ENCODE data around the gene PACS2.

Gene PACS2

GRCh38 chr14:105440992-105441391 is 126.4 kb downstream of the PACS2 start:
- Histone ChIP-seq H3K27me3 (ENCODE audit: control insufficient read depth in 1 of 2, insufficient read depth in 2 of 2, low read length in 2 of 2) (no peaks in the 10 kb centered on the region), H3K9ac (ENCODE audit: low read length) (no peak overlapping the region), H3K27ac (ENCODE audit: low read depth, low read length) (no peak overlapping the region), H3K9me3 (ENCODE audit: low read length) (no peaks in the 10 kb centered on the region), H3K4me1 (ENCODE audit: insufficient read depth, low read length) (no peaks in the 10 kb centered on the region), H3K4me3 (ENCODE audit: low read depth in 1 of 2, low read length in 2 of 2) (no peak overlapping the region), H3K36me3 (ENCODE audit: insufficient read depth, low read length) (no peaks in the 10 kb centered on the region)

GRCh38 chr14:105442125-105442524 is 127.6 kb downstream of the PACS2 start:
- no peaks in the 10 kb centered on the region for H3K27me3 ChIP-seq (ENCODE audit: control insufficient read depth in 1 of 2, insufficient read depth in 2 of 2, low read length in 2 of 2)
- no peaks in the 10 kb centered on the region for H3K36me3 ChIP-seq (ENCODE audit: insufficient read depth, low read length)
- no peak overlapping the region for H3K27ac ChIP-seq (ENCODE audit: low read depth, low read length)
- no peaks in the 10 kb centered on the region for H3K9me3 ChIP-seq (ENCODE audit: low read length)
- no peaks in the 10 kb centered on the region for H3K4me1 ChIP-seq (ENCODE audit: insufficient read depth, low read length)
- H3K9ac ChIP-seq (ENCODE audit: low read length) = no peak overlapping the region
- H3K4me3 ChIP-seq (ENCODE audit: low read depth in 1 of 2, low read length in 2 of 2) = no peak overlapping the region

GRCh38 chr14:105442834-105443233 is 128.3 kb downstream of the PACS2 start:
- no peaks in the 10 kb centered on the region for H3K36me3 ChIP-seq (ENCODE audit: insufficient read depth, low read length)
- no peak overlapping the region for H3K27ac ChIP-seq (ENCODE audit: low read depth, low read length)
- no peaks in the 10 kb centered on the region for H3K4me1 ChIP-seq (ENCODE audit: insufficient read depth, low read length)
- H3K9ac ChIP-seq (ENCODE audit: low read length) = no peak overlapping the region
- no peaks in the 10 kb centered on the region for H3K27me3 ChIP-seq (ENCODE audit: control insufficient read depth in 1 of 2, insufficient read depth in 2 of 2, low read length in 2 of 2)
- no peaks in the 10 kb centered on the region for H3K9me3 ChIP-seq (ENCODE audit: low read length)
- no peak overlapping the region for H3K4me3 ChIP-seq (ENCODE audit: low read depth in 1 of 2, low read length in 2 of 2)

- Histone ChIP-seq H3K9me3 (ENCODE audit: low read length) (no peaks in the 10 kb centered on the region), H3K27ac (ENCODE audit: low read depth, low read length) (no peak overlapping the region), H3K27me3 (ENCODE audit: control insufficient read depth in 1 of 2, insufficient read depth in 2 of 2, low read length in 2 of 2) (no peaks in the 10 kb centered on the region), H3K9ac (ENCODE audit: low read length) (no peak overlapping the region), H3K4me3 (ENCODE audit: low read depth in 1 of 2, low read length in 2 of 2) (no peak overlapping the region), H3K36me3 (ENCODE audit: insufficient read depth, low read length) (no peaks in the 10 kb centered on the region), H3K4me1 (ENCODE audit: insufficient read depth, low read length) (no peaks in the 10 kb centered on the region)
These were observed 130.3 kb downstream of the PACS2 start for GRCh38 chr14:105444859-105445258.

- no peak overlapping the region for H3K9ac ChIP-seq (ENCODE audit: low read length)
- no peaks in the 10 kb centered on the region for H3K27me3 ChIP-seq (ENCODE audit: control insufficient read depth in 1 of 2, insufficient read depth in 2 of 2, low read length in 2 of 2)
- H3K36me3 ChIP-seq (ENCODE audit: insufficient read depth, low read length) = peaks cover 3% of the 10 kb centered on the region
- H3K9me3 ChIP-seq (ENCODE audit: low read length) = no peaks in the 10 kb centered on the region
- no peaks in the 10 kb centered on the region for H3K4me1 ChIP-seq (ENCODE audit: insufficient read depth, low read length)
- H3K27ac ChIP-seq (ENCODE audit: low read depth, low read length) = no peak overlapping the region
- no peak overlapping the region for H3K4me3 ChIP-seq (ENCODE audit: low read depth in 1 of 2, low read length in 2 of 2)
These were observed 130.7 kb downstream of the PACS2 start for GRCh38 chr14:105445290-105445689.

- Histone ChIP-seq H3K4me1 (ENCODE audit: insufficient read depth, low read length) (no peaks in the 10 kb centered on the region), H3K4me3 (ENCODE audit: low read depth in 1 of 2, low read length in 2 of 2) (no peak overlapping the region), H3K9me3 (ENCODE audit: low read length) (no peaks in the 10 kb centered on the region), H3K9ac (ENCODE audit: low read length) (no peak overlapping the region), H3K27me3 (ENCODE audit: control insufficient read depth in 1 of 2, insufficient read depth in 2 of 2, low read length in 2 of 2) (no peaks in the 10 kb centered on the region), H3K36me3 (ENCODE audit: insufficient read depth, low read length) (peaks cover 12% of the 10 kb centered on the region), H3K27ac (ENCODE audit: low read depth, low read length) (no peak overlapping the region)
These were observed 131.6 kb downstream of the PACS2 start for GRCh38 chr14:105445901-105446845.

- H3K4me1 ChIP-seq (ENCODE audit: insufficient read depth, low read length) = no peaks in the 10 kb centered on the region
- H3K4me3 ChIP-seq (ENCODE audit: low read depth in 1 of 2, low read length in 2 of 2) = no peak overlapping the region
- no peak overlapping the region for H3K9ac ChIP-seq (ENCODE audit: low read length)
- H3K27ac ChIP-seq (ENCODE audit: low read depth, low read length) = no peak overlapping the region
- no peaks in the 10 kb centered on the region for H3K27me3 ChIP-seq (ENCODE audit: control insufficient read depth in 1 of 2, insufficient read depth in 2 of 2, low read length in 2 of 2)
- H3K36me3 ChIP-seq (ENCODE audit: insufficient read depth, low read length) = peaks cover 14% of the 10 kb centered on the region
- H3K9me3 ChIP-seq (ENCODE audit: low read length) = no peaks in the 10 kb centered on the region
These were observed 132.4 kb downstream of the PACS2 start for GRCh38 chr14:105446971-105447370.
